H9 (cell line): ENCODE results near the gene TH. TPM values are rescaled to one million over a fixed set of nuclear protein-coding genes. Genes with fewer than 3 reads are reported as not detected.

Experiments
- DNase-seq: peaks from one replicate; pipeline ENCODE4 v3.0.0-alpha.2; 2017
- H2AFZ ChIP-seq: one replicate; pipeline ENCODE4 v1.6.1; 2013; ENCODE audit warnings: mild to moderate bottlenecking, low read length, control low read depth, moderate library complexity
- H2AK5ac ChIP-seq: 2 replicates; pipeline ENCODE4 v1.6.1; 2013; ENCODE audit warnings: low read length, control low read depth, mixed read lengths; ENCODE audit not compliant: insufficient read length
- H2BK120ac ChIP-seq: one replicate; pipeline ENCODE4 v1.6.1; 2013; ENCODE audit warnings: low read depth, mild to moderate bottlenecking, low read length, control low read depth, inconsistent platforms; ENCODE audit not compliant: poor library complexity, severe bottlenecking
- H2BK12ac ChIP-seq: 2 replicates; pipeline ENCODE4 v1.6.1; 2013; ENCODE audit warnings: low read length, control low read depth, mixed read lengths, low read depth; ENCODE audit not compliant: insufficient read length
- H2BK15ac ChIP-seq: 2 replicates; pipeline ENCODE4 v1.6.1; 2013; ENCODE audit warnings: low read depth, low read length, control low read depth
- H2BK20ac ChIP-seq: one replicate; pipeline ENCODE4 v1.6.1; 2013; ENCODE audit warnings: low read depth, mild to moderate bottlenecking, low read length, control low read depth, inconsistent platforms; ENCODE audit not compliant: poor library complexity, severe bottlenecking
- H2BK5ac ChIP-seq: 2 replicates; pipeline ENCODE4 v1.6.1; 2013; ENCODE audit warnings: low read length, control low read depth, mixed read lengths; ENCODE audit not compliant: insufficient read length
- H3K14ac ChIP-seq: 2 replicates; pipeline ENCODE4 v1.6.1; 2013; ENCODE audit warnings: low read length, control low read depth; ENCODE audit not compliant: insufficient read depth
- H3K18ac ChIP-seq: 2 replicates; pipeline ENCODE4 v1.6.1; 2013; ENCODE audit warnings: low read depth, mild to moderate bottlenecking, mixed read lengths, low read length, control low read depth; ENCODE audit not compliant: insufficient read length
- H3K23ac ChIP-seq: 2 replicates; pipeline ENCODE4 v1.6.1; 2013; ENCODE audit warnings: low read length, control low read depth, mixed read lengths, low read depth; ENCODE audit not compliant: insufficient read length
- H3K23me2 ChIP-seq: 2 replicates; pipeline ENCODE4 v1.6.1; 2013; ENCODE audit warnings: low read depth, mild to moderate bottlenecking, mixed read lengths, low read length, control low read depth; ENCODE audit not compliant: insufficient read length, poor library complexity, severe bottlenecking
- H3K27ac ChIP-seq: 2 replicates; pipeline ENCODE4 v1.5.1; 2013; ENCODE audit warnings: low read length, control low read depth, mixed read lengths, low read depth; ENCODE audit not compliant: insufficient read length
- H3K27me3 ChIP-seq: 2 replicates; pipeline ENCODE4 v1.6.1; 2013; ENCODE audit warnings: low read length, control low read depth, inconsistent platforms; ENCODE audit not compliant: insufficient read depth
- H3K4ac ChIP-seq: 2 replicates; pipeline ENCODE4 v1.6.1; 2013; ENCODE audit warnings: low read depth, mild to moderate bottlenecking, control low read depth, inconsistent platforms, low read length, moderate library complexity
- H3K4me1 ChIP-seq: 2 replicates; pipeline ENCODE4 v1.6.1; 2013; ENCODE audit warnings: low read length, control low read depth, inconsistent platforms; ENCODE audit not compliant: insufficient read depth
- H3K4me2 ChIP-seq: 2 replicates; pipeline ENCODE4 v1.6.1; 2013; ENCODE audit warnings: low read length, control low read depth, mixed read lengths; ENCODE audit not compliant: insufficient read length, insufficient read depth
- H3K56ac ChIP-seq: 2 replicates; pipeline ENCODE4 v1.6.1; 2013; ENCODE audit warnings: low read depth, mild to moderate bottlenecking, mixed read lengths, low read length, control low read depth; ENCODE audit not compliant: insufficient read length
- H3K79me1 ChIP-seq: 2 replicates; pipeline ENCODE4 v1.6.1; 2013; ENCODE audit warnings: low read depth, mild to moderate bottlenecking, moderate library complexity, low read length, control low read depth, inconsistent platforms; ENCODE audit not compliant: insufficient read depth, poor library complexity, severe bottlenecking
- H3K79me2 ChIP-seq: 2 replicates; pipeline ENCODE4 v1.6.1; 2013; ENCODE audit warnings: low read length, control low read depth, inconsistent platforms; ENCODE audit not compliant: insufficient read depth
- H3K9ac ChIP-seq: 2 replicates; pipeline ENCODE4 v1.6.1; 2013; ENCODE audit warnings: low read length, control low read depth, mixed read lengths; ENCODE audit not compliant: insufficient read length; ENCODE audit errors: extremely low read depth
- H3K9me3 ChIP-seq: one replicate; pipeline ENCODE4 v1.6.1; 2013; ENCODE audit warnings: low read depth, low read length, inconsistent platforms; ENCODE audit not compliant: control insufficient read depth
- H3T11ph ChIP-seq: one replicate; pipeline ENCODE4 v1.6.1; 2013; ENCODE audit warnings: mild to moderate bottlenecking, low read length, control low read depth, inconsistent platforms
- H4K20me1 ChIP-seq: one replicate; pipeline ENCODE4 v1.6.1; 2013; ENCODE audit not compliant: control insufficient read depth, insufficient read length, insufficient read depth
- H4K5ac ChIP-seq: 2 replicates; pipeline ENCODE4 v1.6.1; 2013; ENCODE audit warnings: low read depth, mild to moderate bottlenecking, mixed read lengths, low read length, control low read depth; ENCODE audit not compliant: insufficient read length
- H4K8ac ChIP-seq: replicated peaks from 2 replicates; pipeline ENCODE4 v1.6.1; 2013; ENCODE audit warnings: low read length, control low read depth, mixed read lengths, low read depth; ENCODE audit not compliant: insufficient read length
- H4K91ac ChIP-seq: 2 replicates; pipeline ENCODE4 v1.6.1; 2013; ENCODE audit warnings: low read depth, mild to moderate bottlenecking, moderate library complexity, mixed read lengths, low read length, control low read depth; ENCODE audit not compliant: insufficient read length
- H3K27ac Mint-ChIP-seq, 3 experiments: 2 replicates in 2 of 3; 3 replicates in 1 of 3; pipeline ENCODE4 v1.8.0; 2020 to 2021; ENCODE audit warnings: mixed read lengths in 3 of 3, mild to moderate bottlenecking in 1 of 3, moderate library complexity in 1 of 3
- H3K27me3 Mint-ChIP-seq: 2 replicates; pipeline ENCODE4 v1.8.0; 2021; ENCODE audit warnings: low read depth, mild to moderate bottlenecking, moderate library complexity, mixed read lengths
- H3K36me3 Mint-ChIP-seq, 3 experiments: 2 replicates in 2 of 3; 3 replicates in 1 of 3; pipeline ENCODE4 v1.8.0; 2020 to 2021; ENCODE audit warnings: low read depth in 3 of 3, mixed read lengths in 3 of 3; ENCODE audit not compliant: insufficient read depth in 1 of 3
- H3K4me1 Mint-ChIP-seq, 2 experiments: 2 replicates each; pipeline ENCODE4 v1.8.0; 2020; ENCODE audit warnings: mixed read lengths in 2 of 2
- H3K4me3 Mint-ChIP-seq, 2 experiments: 2 replicates in 1 of 2; 3 replicates in 1 of 2; pipeline ENCODE4 v1.8.0; 2020 to 2021; ENCODE audit warnings: mild to moderate bottlenecking in 2 of 2, mixed read lengths in 2 of 2, moderate library complexity in 1 of 2
- H3K9me3 Mint-ChIP-seq, 2 experiments: 2 replicates in 1 of 2; 3 replicates in 1 of 2; pipeline ENCODE4 v1.8.0; 2020; ENCODE audit warnings: mild to moderate bottlenecking in 2 of 2, mixed read lengths in 2 of 2, moderate library complexity in 1 of 2
- CTCF ChIP-seq: fragments of 200-600 bp; sonication (generic); conservative IDR thresholded peaks from 3 replicates; pipeline ENCODE4 v1.8.0; 2021; ENCODE audit warnings: antibody characterized with exemption, mild to moderate bottlenecking
- WGBS: extraction: QIAGEN DNeasy Blood & Tissue Kit; methylation state at CpG from one replicate; pipeline ENCODE4 v1.1.7; 2013; ENCODE audit warnings: missing lambda C conversion rate, low lambda C conversion rate, mixed read lengths; ENCODE audit not compliant: insufficient read length; ENCODE audit errors: extremely low coverage; 5-methylcytosine and 5-hydroxymethylcytosine counted together
- total RNA-seq: library from RNA; stranded (reverse); gene quantifications from 2 replicates; pipeline ENCODE4 v1.2.1, GENCODE V29; 2021

Gene TH
- total RNA-seq, 1 experiment from 2014 or later = not detected

DNA sequence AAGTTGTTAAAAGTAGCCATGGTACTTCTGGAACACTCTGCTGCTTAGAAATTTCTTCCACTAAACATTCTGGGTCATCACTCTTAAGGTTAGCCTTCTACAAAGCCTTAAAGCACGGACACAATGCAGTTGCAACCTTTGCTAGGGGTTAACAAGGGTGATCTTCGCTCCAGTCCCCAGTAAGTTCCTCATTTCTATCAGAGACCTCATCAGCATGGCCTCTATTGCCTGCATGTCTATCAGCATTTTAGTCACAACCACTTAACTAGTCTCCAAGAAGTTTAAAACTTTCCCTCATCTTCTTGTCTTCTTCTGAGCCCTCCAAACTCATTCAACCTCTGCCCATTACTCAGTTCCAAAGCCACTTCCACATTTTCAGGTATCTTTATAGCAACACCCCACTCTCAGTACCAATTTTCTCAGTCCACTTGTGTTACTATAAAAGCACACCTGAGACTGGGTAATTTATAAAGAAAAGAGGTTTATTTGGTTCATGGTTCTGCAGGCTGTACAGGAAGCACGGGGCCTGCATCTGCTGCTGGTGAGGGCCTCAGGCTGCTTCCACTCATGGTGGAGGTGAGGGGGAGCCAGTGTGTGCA is 48.7 kb upstream of the TH start:
- Mint-ChIP-seq H3K9me3 (peaks cover 10 to 13% of the 10 kb centered on the region in 2 experiments), H3K27me3 (peaks cover 65% of the 10 kb centered on the region), H3K4me3 (no peak overlapping the region), H3K4me1 (peaks cover 20 to 23% of the 10 kb centered on the region in 2 experiments), H3K36me3 (peaks cover 0 to 9% (median 2%) of the 10 kb centered on the region in 3 experiments; a peak in 4 of 7 replicates), H3K27ac (no peak overlapping the region)
- no peak overlapping the region for H3K18ac ChIP-seq
- no peak overlapping the region for H3K56ac ChIP-seq
- peaks cover 1% of the 10 kb centered on the region; the same call in 1 of the 2 replicates for H3K27me3 ChIP-seq
- H2BK20ac ChIP-seq = no peak overlapping the region
- no peak overlapping the region for H4K5ac ChIP-seq
- no peak overlapping the region for H2BK120ac ChIP-seq
- H4K91ac ChIP-seq = no peak overlapping the region
- no CpG with 5 or more reads among the region's 3 CpGs for WGBS
- no peak overlapping the region for H3K9ac ChIP-seq
- no peak overlapping the region for H2AFZ ChIP-seq
- no peaks in the 10 kb centered on the region for H3K23me2 ChIP-seq
- no peak for TF ChIP-seq CTCF
- H3K14ac ChIP-seq = no peak overlapping the region
- no peak overlapping the region for H3K23ac ChIP-seq
- H3T11ph ChIP-seq = no peak overlapping the region
- H3K79me1 ChIP-seq = no peaks in the 10 kb centered on the region
- H3K9me3 ChIP-seq = no peaks in the 10 kb centered on the region
- no peaks in the 10 kb centered on the region; the same call in 1 of the 2 replicates for H3K4me1 ChIP-seq
- no peak overlapping the region for H3K4me2 ChIP-seq
- no peak overlapping the region for H2BK5ac ChIP-seq
- no peak overlapping the region for H2BK12ac ChIP-seq
- H2BK15ac ChIP-seq = no peak overlapping the region
- H3K79me2 ChIP-seq = no peaks in the 10 kb centered on the region
- H3K27ac ChIP-seq = no peak overlapping the region
- no peak overlapping the region for H3K4ac ChIP-seq
- no peak for DNase-seq
- no peak overlapping the region for H4K8ac ChIP-seq
- H2AK5ac ChIP-seq = no peak overlapping the region
- no peaks in the 10 kb centered on the region for H4K20me1 ChIP-seq
